IPS-15b (cell line): ENCODE measurements around the gene PRSS12.
A peak's percentile ranks its signal among the peaks of the same experiment; 100 is the strongest.
"Not testable (repeated sequence)": the region's sequence is repeated elsewhere in the genome, so short reads cannot be mapped to it uniquely, and the experiment has no call there.

ENCODE experiments used
- H3K27me3 ChIP-seq: one replicate; pipeline ENCODE4 v1.6.1; 2013; ENCODE audit warnings: low read length; ENCODE audit not compliant: control insufficient read depth, insufficient read depth
- H3K36me3 ChIP-seq: one replicate; pipeline ENCODE4 v1.6.1; 2013; ENCODE audit warnings: low read length; ENCODE audit not compliant: control insufficient read depth, insufficient read depth
- H3K4me1 ChIP-seq: one replicate; pipeline ENCODE4 v1.6.1; 2013; ENCODE audit warnings: mild to moderate bottlenecking, low read length; ENCODE audit not compliant: control insufficient read depth, insufficient read depth
- H3K4me3 ChIP-seq: one replicate; pipeline ENCODE4 v1.5.1; 2013; ENCODE audit warnings: low read depth, low read length
- H3K9ac ChIP-seq: one replicate; pipeline ENCODE4 v1.6.1; 2013; ENCODE audit warnings: low read depth, mild to moderate bottlenecking, low read length
- H3K9me3 ChIP-seq: one replicate; pipeline ENCODE4 v1.6.1; 2013; ENCODE audit warnings: mild to moderate bottlenecking, low read length; ENCODE audit not compliant: control insufficient read depth, insufficient read depth

Gene PRSS12

GRCh38 chr4:118352843-118353533 lies at the start of gene PRSS12:
Gene PRSS12, minus strand, starts transcription at chr4:118353003. Its CDS starts 283 bp downstream, at chr4:118352720.
- H3K9me3 ChIP-seq = no peaks in the 10 kb centered on the region
- no peak within 1 kb of the TSS for H3K9ac ChIP-seq
- H3K4me1 ChIP-seq = no peaks in the 10 kb centered on the region
- peaks cover 30% of the 10 kb centered on the region for H3K27me3 ChIP-seq
- H3K4me3 ChIP-seq = peak within 1 kb of the TSS; percentile 73
- no peaks in the 10 kb centered on the region for H3K36me3 ChIP-seq

DNA sequence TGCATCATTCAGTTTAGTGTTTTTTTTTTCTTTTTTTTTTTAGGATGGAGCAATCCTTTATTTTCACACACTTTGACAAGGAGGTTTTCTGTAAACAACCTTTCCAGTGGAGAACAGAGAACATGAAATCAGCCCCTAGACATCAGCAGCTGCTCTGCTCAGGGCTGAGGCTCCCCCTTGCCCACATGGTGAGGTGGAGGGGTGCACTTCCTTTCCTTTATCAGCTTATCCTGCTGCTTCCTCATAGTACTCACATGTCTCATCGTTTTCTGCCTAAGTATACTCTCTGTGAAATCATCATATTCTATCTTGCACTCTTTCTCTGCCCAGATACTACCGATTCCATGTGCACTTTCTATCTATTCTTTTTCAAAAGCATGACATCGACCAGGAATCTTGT lies 47.6 kb upstream of the PRSS12 start:
- Histone ChIP-seq H3K4me3 (no peak overlapping the region), H3K9ac (no peak overlapping the region), H3K36me3 (no peaks in the 10 kb centered on the region), H3K9me3 (no peaks in the 10 kb centered on the region), H3K27me3 (peaks cover 11% of the 10 kb centered on the region), H3K4me1 (peaks cover 35% of the 10 kb centered on the region)

DNA sequence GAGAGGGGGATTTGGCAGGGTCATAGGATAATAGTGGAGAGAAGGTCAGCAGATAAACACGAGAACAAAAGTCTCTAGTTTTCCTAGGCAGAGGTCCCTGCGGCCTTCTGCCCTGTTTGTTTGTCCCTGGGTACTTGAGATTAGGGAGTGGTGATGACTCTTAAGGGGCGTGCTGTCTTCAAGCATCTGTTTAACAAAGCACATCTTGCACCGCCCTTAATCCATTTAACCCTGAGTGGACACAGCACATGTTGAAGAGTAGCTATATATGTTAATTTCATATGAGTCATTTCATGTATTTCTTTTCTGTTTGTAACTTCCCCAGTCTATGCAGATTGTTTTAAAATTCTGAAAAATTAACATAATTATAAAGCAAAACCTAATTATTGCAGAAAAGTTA lies 47.1 kb upstream of the PRSS12 start:
- Histone ChIP-seq H3K27me3 (peaks cover 11% of the 10 kb centered on the region), H3K4me1 (peaks cover 37% of the 10 kb centered on the region)
- not testable (repeated sequence) for H3K9me3 ChIP-seq, H3K4me3 ChIP-seq, H3K9ac ChIP-seq, H3K36me3 ChIP-seq

DNA sequence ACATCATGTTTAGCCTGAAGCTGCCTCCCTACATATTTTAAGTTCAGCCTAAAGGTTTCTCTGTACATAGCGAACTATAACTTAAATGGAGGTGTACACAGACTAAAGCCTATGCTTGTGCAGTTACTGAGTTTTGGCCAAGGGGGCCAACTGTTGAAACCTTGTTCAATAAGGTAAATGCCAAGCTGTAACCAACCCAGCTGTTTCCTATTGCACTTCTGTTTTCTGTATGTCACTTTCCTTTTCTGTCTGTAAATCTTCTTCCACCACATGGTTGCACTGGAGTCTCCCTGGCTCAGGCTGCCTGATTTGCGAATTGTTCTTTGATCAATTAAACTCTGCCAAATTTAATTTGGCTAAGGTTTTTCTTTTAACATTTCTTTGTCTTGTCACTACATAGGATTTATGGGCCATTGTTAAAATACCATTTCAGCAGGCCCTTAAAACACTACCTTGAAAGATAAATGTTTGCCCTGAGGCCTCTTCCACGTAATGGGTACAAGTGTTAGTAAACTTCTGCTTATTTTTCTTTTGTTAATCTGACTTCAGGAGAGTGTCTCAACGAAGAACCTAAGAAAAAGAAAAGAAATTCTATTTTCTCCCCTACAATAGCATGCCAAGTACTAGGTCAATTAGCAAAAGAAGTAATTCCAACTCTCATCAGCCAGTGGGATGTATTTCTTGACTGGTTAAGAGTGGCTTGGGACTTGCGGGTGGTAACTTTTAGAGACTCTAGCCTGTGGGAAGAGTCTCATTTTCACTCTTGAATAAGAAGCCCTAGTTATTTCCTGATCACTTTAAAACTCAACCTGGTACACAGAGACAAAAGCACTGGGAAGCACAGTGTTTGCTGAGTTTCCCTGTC lies 45.7 kb upstream of the PRSS12 start:
- Histone ChIP-seq H3K4me3 (no peak overlapping the region), H3K9me3 (no peaks in the 10 kb centered on the region), H3K36me3 (no peaks in the 10 kb centered on the region), H3K4me1 (peaks cover 37% of the 10 kb centered on the region), H3K27me3 (peaks cover 15% of the 10 kb centered on the region), H3K9ac (no peak overlapping the region)

DNA sequence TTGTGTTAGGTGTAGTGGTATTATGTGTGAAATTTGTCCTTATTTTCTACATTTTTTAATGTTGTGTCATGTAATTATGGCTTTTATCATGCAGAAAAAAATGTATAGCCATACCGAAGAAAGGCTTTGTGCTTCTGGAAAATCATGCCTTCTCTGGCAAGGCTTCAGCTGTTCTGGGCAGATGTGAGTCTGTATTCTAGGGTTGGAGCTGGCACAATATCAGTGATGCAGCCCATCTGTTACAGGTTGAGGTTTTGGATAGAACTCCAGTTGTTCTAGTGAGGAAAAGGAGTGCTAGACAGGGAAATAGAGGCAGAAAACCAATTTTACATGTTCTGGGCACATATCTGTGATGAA lies 44.8 kb upstream of the PRSS12 start:
- no peak overlapping the region for H3K4me3 ChIP-seq
- H3K36me3 ChIP-seq = no peaks in the 10 kb centered on the region
- H3K27me3 ChIP-seq = peaks cover 18% of the 10 kb centered on the region
- peaks cover 37% of the 10 kb centered on the region for H3K4me1 ChIP-seq
- H3K9ac ChIP-seq = no peak overlapping the region
- no peaks in the 10 kb centered on the region for H3K9me3 ChIP-seq

GRCh38 chr4:118396881-118397622 lies 44.2 kb upstream of the PRSS12 start:
- no peaks in the 10 kb centered on the region for H3K36me3 ChIP-seq
- no peak overlapping the region for H3K4me3 ChIP-seq
- peaks cover 37% of the 10 kb centered on the region for H3K4me1 ChIP-seq
- H3K9me3 ChIP-seq = no peaks in the 10 kb centered on the region
- H3K27me3 ChIP-seq = peaks cover 18% of the 10 kb centered on the region
- no peak overlapping the region for H3K9ac ChIP-seq

- Histone ChIP-seq H3K4me1 (peaks cover 29% of the 10 kb centered on the region), H3K9ac (no peak overlapping the region), H3K9me3 (no peaks in the 10 kb centered on the region), H3K27me3 (peaks cover 18% of the 10 kb centered on the region), H3K36me3 (no peaks in the 10 kb centered on the region), H3K4me3 (no peak overlapping the region)
Measured at GRCh38 chr4:118395057-118395644, 42.3 kb upstream of the PRSS12 start.

DNA sequence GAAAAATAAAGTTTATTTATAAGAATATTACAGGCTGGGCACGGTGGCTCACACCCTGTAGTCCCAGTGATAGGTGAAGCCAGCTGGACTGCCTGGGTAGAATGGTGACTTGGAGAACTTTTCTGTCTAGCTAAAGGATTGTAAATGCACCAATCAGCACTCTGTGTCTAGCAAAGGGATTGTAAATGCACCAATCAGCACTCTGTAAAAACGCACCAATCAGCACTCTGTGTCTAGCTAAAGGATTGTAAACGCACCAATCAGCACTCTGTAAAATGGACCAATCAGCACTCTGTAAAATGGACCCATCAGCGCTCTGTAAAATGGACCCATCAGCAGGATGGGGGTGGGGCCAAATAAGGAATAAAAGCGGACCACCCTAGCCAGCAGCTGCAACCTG lies 39.7 kb upstream of the PRSS12 start:
- not testable (repeated sequence) for H3K9me3 ChIP-seq, H3K36me3 ChIP-seq, H3K9ac ChIP-seq, H3K4me3 ChIP-seq
- peaks cover 14% of the 10 kb centered on the region for H3K4me1 ChIP-seq
- peaks cover 16% of the 10 kb centered on the region for H3K27me3 ChIP-seq

DNA sequence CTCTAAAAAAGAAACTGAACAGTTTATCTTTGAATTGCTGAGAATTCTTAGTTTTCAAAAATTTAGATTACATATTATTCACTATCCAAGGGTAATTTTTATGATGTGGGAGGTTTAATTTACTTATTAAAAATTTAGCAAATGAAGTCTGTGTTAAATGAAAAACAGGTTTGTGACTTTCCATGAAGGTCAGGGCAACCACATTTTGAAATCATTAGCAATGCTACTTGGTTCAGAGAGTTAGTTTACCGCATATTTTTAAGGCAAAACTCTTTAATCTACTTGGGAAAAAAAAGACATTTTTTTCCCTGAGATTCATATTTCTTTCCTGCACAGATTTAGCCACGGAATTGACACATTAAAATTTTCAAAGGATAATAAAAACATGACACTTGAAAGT lies 37.3 kb upstream of the PRSS12 start:
- H3K9ac ChIP-seq = no peak overlapping the region
- no peak overlapping the region for H3K4me3 ChIP-seq
- no peaks in the 10 kb centered on the region for H3K9me3 ChIP-seq
- H3K27me3 ChIP-seq = peaks cover 7% of the 10 kb centered on the region
- H3K36me3 ChIP-seq = no peaks in the 10 kb centered on the region
- peaks cover 2% of the 10 kb centered on the region for H3K4me1 ChIP-seq

GRCh38 chr4:118389721-118390120 lies 36.9 kb upstream of the PRSS12 start:
- H3K27me3 ChIP-seq = peaks cover 7% of the 10 kb centered on the region
- H3K4me1 ChIP-seq = no peaks in the 10 kb centered on the region
- no peaks in the 10 kb centered on the region for H3K36me3 ChIP-seq
- H3K4me3 ChIP-seq = no peak overlapping the region
- no peak overlapping the region for H3K9ac ChIP-seq
- H3K9me3 ChIP-seq = no peaks in the 10 kb centered on the region

DNA sequence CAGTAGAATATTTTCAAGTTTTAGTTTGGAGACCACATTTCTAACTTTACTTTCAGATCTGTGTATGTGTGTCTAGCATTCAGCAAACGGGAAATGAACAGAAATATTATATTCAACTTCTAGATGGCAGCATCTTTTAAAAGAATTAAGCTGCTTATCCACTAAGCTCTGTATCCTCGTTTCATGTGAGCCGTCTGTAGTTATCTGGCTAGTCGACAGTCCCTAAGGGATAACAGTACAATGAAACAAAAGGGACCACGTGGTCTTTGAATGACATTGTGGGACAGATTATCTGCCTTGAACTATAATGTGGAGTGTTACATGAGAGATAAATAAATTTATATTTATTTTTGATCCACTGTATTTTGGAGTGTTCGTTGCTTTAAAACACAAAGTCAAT lies 35.8 kb upstream of the PRSS12 start:
- Histone ChIP-seq H3K4me1 (no peaks in the 10 kb centered on the region), H3K9me3 (no peaks in the 10 kb centered on the region), H3K36me3 (no peaks in the 10 kb centered on the region), H3K27me3 (peaks cover 2% of the 10 kb centered on the region), H3K4me3 (no peak overlapping the region), H3K9ac (no peak overlapping the region)
